Type B pancreatic cell (in vitro differentiated cells): ENCODE measurements around the gene RNF2. TPM values are rescaled to one million over a fixed set of nuclear protein-coding genes. Genes with fewer than 3 reads are reported as not detected.

Experiments
- DNase-seq: peaks from one replicate; pipeline ENCODE4 v3.0.0; 2021; ENCODE audit warnings: mixed read lengths; ENCODE audit not compliant: unreplicated experiment; ENCODE audit errors: extremely low spot score
- H3K27ac Mint-ChIP-seq: 2 replicates; pipeline ENCODE4 v1.8.0; 2021; ENCODE audit warnings: mild to moderate bottlenecking, mixed read lengths
- H3K27me3 Mint-ChIP-seq: 2 replicates; pipeline ENCODE4 v1.8.0; 2021; ENCODE audit warnings: mixed read lengths
- H3K36me3 Mint-ChIP-seq: 2 replicates; pipeline ENCODE4 v1.8.0; 2021; ENCODE audit warnings: mixed read lengths
- H3K4me1 Mint-ChIP-seq: one replicate; pipeline ENCODE4 v1.8.0; 2021; ENCODE audit warnings: mixed read lengths; ENCODE audit not compliant: unreplicated experiment
- H3K4me3 Mint-ChIP-seq: 2 replicates; pipeline ENCODE4 v1.8.0; 2021; ENCODE audit warnings: mild to moderate bottlenecking, mixed read lengths
- H3K9me3 Mint-ChIP-seq: 2 replicates; pipeline ENCODE4 v1.8.0; 2021; ENCODE audit warnings: mixed read lengths
- CTCF ChIP-seq: fragments of 200-600 bp; sonication (generic); conservative IDR thresholded peaks from 2 replicates; pipeline ENCODE4 v1.5.0; 2021; ENCODE audit warnings: antibody characterized with exemption, mild to moderate bottlenecking
- total RNA-seq: library from RNA; stranded (reverse); gene quantifications from 2 replicates; pipeline ENCODE4 v1.2.1, GENCODE V29; 2021; ENCODE audit warnings: low replicate concordance

RNF2 gene
- total RNA-seq, 1 donor from 2014 or later = 31.0 TPM

DNA sequence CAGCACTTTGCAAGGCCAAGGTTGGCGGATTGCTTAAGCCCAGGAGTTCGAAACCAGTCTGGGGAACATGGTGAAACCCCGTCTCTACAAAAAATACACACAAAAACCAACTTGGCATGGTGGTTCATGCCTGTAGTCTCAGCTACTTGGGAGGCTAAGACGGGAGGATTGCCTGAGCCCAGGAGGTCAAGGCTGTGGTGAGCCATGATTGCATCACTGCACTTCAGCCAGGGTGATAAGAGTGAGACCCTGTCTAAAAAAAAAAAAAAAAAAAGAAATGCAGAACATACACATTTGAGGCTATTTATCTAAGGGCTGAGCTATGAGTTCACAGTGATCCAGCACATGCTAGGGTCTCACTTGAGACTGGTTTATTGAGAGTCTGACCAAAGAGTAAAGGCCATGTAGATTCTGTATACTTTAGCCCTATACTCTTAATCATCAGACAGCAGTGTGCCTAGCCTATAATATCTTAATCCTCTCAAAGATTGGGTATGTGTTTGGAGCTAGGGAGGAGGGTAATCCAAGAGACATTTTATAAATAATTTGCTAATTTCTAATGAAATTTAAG, 23.9 kb downstream of the RNF2 start:
- H3K9me3 Mint-ChIP-seq = no peaks in the 10 kb centered on the region
- H3K36me3 Mint-ChIP-seq = peaks cover 33% of the 10 kb centered on the region
- no peak overlapping the region for H3K4me3 Mint-ChIP-seq
- no peaks in the 10 kb centered on the region for H3K27me3 Mint-ChIP-seq
- H3K27ac Mint-ChIP-seq = no peak overlapping the region
- TF ChIP-seq CTCF = no peak
- peaks cover 9% of the 10 kb centered on the region for H3K4me1 Mint-ChIP-seq
- no peak for DNase-seq

GRCh38 chr1:185070051-185070450, 24.7 kb downstream of the RNF2 start:
- Mint-ChIP-seq H3K36me3 (peaks cover 33% of the 10 kb centered on the region), H3K27ac (no peak overlapping the region), H3K27me3 (no peaks in the 10 kb centered on the region), H3K4me3 (no peak overlapping the region), H3K4me1 (peaks cover 9% of the 10 kb centered on the region), H3K9me3 (no peaks in the 10 kb centered on the region)
- DNase-seq = no peak
- TF ChIP-seq CTCF = no peak

DNA sequence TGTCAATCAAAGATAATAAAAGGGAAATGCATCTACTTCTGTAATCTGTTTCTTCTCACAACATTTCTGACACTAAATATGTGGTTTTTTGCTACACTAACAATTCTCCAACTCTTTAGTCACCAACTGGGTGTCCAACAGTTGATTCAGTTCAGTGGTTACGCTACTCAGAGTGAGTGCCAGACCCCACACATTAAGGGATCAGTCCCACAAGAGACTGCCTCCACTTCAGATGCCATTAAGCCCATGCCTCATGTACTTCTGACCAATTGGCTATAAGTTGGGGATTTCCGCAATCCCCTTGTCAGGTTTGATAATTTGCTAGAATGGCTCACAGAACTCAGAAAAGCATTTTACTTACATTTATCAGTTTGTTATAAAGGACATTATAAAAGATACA, 28.4 kb downstream of the RNF2 start:
- Mint-ChIP-seq H3K27me3 (no peaks in the 10 kb centered on the region), H3K4me1 (no peaks in the 10 kb centered on the region), H3K36me3 (peaks cover 22% of the 10 kb centered on the region), H3K27ac (no peak overlapping the region), H3K9me3 (no peaks in the 10 kb centered on the region), H3K4me3 (no peak overlapping the region)
- no peak for TF ChIP-seq CTCF
- DNase-seq = no peak

- H3K4me1 Mint-ChIP-seq = no peaks in the 10 kb centered on the region
- peaks cover 22% of the 10 kb centered on the region for H3K36me3 Mint-ChIP-seq
- H3K9me3 Mint-ChIP-seq = no peaks in the 10 kb centered on the region
Observed at GRCh38 chr1:185074307-185074706, 28.9 kb downstream of the RNF2 start.

DNA sequence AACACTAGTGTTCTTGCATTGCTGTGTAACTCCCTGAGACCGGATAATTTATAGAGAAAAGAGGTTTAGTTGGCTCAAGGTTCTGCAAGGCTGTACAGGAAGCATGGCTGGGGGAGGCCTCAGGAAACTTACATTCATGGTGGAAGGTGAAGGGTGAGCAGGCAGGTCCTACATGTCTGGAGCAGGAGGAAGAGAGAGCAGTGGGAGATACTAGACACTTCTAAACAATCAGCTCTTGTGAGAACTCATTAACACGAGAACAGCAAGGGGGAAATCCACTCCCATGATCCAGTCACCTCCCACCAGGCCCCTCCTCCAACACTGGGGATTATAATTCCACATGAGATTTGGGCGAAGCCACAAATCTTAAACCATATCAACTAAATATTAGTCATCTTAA, 30.1 kb downstream of the RNF2 start:
- Mint-ChIP-seq H3K9me3 (no peaks in the 10 kb centered on the region), H3K4me3 (no peak overlapping the region), H3K27me3 (no peaks in the 10 kb centered on the region), H3K4me1 (no peaks in the 10 kb centered on the region), H3K27ac (no peak overlapping the region), H3K36me3 (peaks cover 29% of the 10 kb centered on the region)
- TF ChIP-seq CTCF = no peak
- DNase-seq = no peak

More at GRCh38 chr1:185074307-185074706, 28.9 kb downstream of the RNF2 start:
- H3K4me3 Mint-ChIP-seq = no peak overlapping the region
- no peak overlapping the region for H3K27ac Mint-ChIP-seq
- TF ChIP-seq CTCF = no peak
- H3K27me3 Mint-ChIP-seq = no peaks in the 10 kb centered on the region
- DNase-seq = no peak

- no peak for TF ChIP-seq CTCF
- H3K9me3 Mint-ChIP-seq = peaks cover 4% of the 10 kb centered on the region
- H3K36me3 Mint-ChIP-seq = peaks cover 25% of the 10 kb centered on the region
- H3K27ac Mint-ChIP-seq = no peak overlapping the region
- no peaks in the 10 kb centered on the region for H3K4me1 Mint-ChIP-seq
- H3K4me3 Mint-ChIP-seq = no peak overlapping the region
- no peaks in the 10 kb centered on the region for H3K27me3 Mint-ChIP-seq
- DNase-seq = no peak
Observed at GRCh38 chr1:185077374-185077773, 32.0 kb downstream of the RNF2 start.
